VCaP (cell line): ENCODE results near the gene PCLO.

ENCODE experiments used
- H3K27ac ChIP-seq: fragments of 450-650 bp; 2 replicates; pipeline ENCODE4 v1.5.1; 2017
- TF ChIP-seq, protein P1 (sequence below): fragments of 450-650 bp; conservative IDR thresholded peaks from 2 replicates; pipeline ENCODE4 v1.5.1; 2017; ENCODE audit warnings: mild to moderate bottlenecking, moderate library complexity

Gene PCLO

DNA sequence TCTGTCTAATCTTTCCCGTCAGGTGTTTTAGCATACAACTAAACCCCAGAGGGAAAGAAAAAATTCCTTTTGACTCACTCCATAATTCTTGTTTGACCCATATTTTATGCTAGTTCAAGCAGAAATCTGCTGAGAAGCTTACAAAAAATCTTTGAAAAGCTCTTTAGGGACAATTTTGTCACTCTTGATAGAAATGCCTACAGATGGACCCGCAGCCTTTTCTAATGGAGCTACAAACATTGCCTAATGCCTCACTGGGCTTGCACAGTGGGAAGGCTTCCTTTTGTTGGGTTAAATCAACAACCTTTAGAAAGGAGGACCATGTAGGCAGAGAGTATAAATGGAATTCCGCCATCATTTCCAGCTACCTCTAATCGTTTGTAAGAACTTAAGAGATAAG lies 344.5 kb downstream of the PCLO start:
- TF ChIP-seq, protein P1, sequence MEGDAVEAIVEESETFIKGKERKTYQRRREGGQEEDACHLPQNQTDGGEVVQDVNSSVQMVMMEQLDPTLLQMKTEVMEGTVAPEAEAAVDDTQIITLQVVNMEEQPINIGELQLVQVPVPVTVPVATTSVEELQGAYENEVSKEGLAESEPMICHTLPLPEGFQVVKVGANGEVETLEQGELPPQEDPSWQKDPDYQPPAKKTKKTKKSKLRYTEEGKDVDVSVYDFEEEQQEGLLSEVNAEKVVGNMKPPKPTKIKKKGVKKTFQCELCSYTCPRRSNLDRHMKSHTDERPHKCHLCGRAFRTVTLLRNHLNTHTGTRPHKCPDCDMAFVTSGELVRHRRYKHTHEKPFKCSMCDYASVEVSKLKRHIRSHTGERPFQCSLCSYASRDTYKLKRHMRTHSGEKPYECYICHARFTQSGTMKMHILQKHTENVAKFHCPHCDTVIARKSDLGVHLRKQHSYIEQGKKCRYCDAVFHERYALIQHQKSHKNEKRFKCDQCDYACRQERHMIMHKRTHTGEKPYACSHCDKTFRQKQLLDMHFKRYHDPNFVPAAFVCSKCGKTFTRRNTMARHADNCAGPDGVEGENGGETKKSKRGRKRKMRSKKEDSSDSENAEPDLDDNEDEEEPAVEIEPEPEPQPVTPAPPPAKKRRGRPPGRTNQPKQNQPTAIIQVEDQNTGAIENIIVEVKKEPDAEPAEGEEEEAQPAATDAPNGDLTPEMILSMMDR, result no peak
- H3K27ac ChIP-seq, result no peak overlapping the region

DNA sequence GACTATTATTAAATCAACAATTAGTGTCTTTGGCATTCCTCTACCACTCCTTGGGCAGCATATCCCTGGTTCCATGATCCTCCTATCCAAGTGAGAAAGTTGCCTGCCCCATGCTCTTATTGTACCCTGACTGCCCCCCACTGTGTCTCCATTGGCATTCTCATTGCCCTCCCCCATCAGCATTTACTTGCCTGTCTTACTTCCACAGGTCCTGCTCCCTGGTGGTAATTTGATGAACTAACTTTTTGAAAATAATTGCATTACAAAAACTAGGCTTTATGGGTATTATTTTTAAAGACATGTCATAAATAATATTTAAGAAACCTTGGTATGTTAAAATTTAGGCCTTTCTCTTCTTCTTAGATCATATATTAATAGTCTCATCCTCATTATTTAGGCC lies 346.4 kb downstream of the PCLO start:
- no peak overlapping the region for H3K27ac ChIP-seq
- TF ChIP-seq, protein P1, result no peak

DNA sequence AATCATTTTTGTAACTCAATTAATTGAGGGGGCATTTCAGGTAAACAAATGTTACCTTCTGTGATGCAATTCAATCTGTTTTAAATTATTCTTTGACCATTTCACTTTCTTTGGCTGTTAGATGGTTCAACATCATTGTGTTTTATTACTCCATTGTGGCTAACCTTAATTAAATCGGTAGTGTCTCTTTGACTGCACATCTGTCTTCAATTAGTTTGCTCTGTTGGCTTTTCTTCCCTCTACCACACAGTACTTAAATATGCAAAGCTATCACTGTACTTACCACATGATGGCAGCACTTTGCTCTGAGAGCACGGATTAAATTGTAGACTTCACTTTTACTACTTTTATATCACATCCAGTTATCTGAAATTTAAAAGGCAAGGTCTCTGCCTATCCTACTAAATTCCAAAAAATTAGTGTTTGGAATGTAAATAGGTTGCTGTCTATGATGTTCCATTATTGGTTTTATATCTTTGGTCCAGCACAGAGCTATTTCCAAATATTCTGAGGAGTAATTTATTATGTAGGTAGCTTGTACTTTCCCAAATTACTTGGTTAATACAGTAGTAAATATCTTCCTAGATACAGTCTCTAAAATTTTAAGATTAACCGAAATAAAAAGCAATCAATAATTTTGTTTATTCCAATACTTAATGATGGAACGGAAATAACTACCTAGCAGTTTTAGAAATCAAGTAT lies 352.0 kb downstream of the PCLO start:
- TF ChIP-seq, protein P1, result peak; percentile 92
- no peak overlapping the region for H3K27ac ChIP-seq

DNA sequence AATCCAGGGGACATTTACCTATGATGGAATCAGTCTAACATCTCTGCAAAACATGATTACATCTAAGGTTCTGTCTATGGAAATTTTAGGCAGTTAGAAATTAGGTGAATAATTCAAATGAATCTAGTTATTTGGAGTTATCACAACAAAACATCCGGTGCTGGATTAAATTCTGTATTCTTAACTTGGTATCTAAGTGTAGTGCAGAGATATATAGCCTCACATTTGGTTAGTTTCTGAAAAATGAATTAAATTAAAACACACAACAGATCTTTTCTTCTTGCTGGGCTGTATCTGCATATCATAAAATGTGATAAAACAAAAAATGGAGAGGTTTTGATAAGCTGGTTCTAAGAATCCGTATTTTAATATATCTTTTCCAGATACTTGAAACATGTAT lies 354.1 kb downstream of the PCLO start:
- H3K27ac ChIP-seq, result no peak overlapping the region
- TF ChIP-seq, protein P1, result no peak

DNA sequence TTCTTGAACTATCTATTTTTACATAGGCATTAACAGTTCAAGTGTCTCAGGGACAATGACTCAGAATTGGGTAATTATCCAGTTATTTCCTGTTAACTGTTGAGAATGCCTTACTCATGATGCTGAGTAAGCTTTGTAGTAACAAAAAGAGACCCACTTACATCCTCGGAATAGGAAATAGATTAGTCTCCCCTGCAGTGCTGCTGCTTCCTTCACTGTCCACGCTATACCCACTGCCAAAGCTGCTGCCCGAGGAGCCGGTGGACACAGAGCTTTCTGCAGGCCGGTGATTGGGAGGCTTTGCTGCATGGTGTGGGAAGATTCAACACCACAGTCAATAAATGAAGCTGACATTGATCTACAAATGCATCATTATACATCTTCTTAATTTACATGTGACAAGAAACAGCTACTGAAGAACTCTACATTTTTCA lies 357.1 kb downstream of the PCLO start:
- no peak overlapping the region for H3K27ac ChIP-seq
- TF ChIP-seq, protein P1, result no peak

DNA sequence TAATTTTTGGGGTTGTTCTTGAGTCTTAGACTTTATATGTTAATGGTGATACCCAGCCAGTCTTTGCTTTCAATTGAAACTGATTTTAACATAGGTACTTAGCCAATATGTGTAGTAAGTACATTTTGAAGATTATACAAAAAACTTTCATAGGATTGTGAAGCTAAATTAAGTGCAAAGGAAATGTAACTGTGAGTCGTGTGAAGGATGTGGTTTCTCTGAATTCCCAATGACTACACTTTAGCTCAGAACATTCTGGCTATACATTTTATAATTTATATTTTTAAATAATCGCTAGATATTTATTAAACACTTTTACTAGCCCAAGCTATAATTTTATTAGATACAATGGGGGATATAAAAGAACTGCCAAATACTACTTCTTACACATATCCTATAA lies 359.3 kb downstream of the PCLO start:
- H3K27ac ChIP-seq, result no peak overlapping the region

DNA sequence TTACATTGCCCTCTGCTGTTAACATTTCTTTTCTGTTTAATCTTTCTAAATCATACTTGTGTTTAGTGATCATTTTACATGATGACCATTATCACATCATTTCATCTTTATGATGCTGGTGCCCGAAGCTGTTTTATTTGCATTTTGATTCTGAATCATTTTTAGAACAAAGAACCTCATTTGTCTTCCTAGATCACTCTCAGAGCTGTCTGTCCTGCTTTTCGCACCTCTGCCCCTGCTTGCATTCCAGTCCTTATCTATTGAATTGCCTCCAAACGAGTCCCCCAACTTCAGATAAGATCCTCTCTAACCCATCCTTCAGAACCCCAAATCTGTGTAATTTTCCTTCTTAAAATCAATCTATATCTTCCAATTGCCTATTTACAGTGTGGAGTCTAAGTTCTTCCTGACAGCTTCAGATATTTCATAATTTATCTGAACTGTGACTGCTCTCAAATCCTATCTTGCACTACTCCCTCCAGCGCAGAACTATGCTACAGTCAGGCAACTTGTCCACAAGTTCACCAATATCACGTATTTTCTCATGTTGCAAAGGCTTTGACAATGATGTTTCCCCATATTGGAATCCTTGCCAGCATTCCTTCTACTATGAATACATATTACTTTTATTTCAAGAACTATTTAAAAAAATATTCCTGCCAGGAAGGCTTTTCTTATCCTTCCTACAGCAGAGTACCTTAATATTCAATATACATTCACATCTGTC lies 372.6 kb downstream of the PCLO start:
- H3K27ac ChIP-seq, result peak overlapping the region; percentile 8; the same call in 1 of the 2 replicates
- TF ChIP-seq, protein P1, result 0 out of 2 replicates have a peak, but pooled peaks have one; percentile 11

More for the DNA sequence above, 359.3 kb downstream of the PCLO start:
- TF ChIP-seq, protein P1, result no peak
